DND-41 (cell line): ENCODE data around the gene ZNF208.

Experiments used
- ATAC-seq: fragments of 200-7000 bp; cut with Tn5 transposase; 3 replicates; pipeline ENCODE4 v1.9.1; 2021; ENCODE audit warnings: low read depth; ENCODE audit not compliant: insufficient read depth
- DNase-seq: peaks from one replicate; pipeline ENCODE4 v3.0.0-alpha.2; 2020
- H2AFZ ChIP-seq: 2 replicates; pipeline ENCODE4 v1.6.0; 2012; ENCODE audit warnings: low read depth, low read length
- H3K27ac ChIP-seq: 2 replicates; pipeline ENCODE4 v1.5.1; 2012; ENCODE audit warnings: low read length, inconsistent platforms
- H3K27me3 ChIP-seq: fragments of 200-600 bp; sonication (generic); 2 replicates; pipeline ENCODE4 v1.6.0; 2012; ENCODE audit warnings: low read length, mild to moderate bottlenecking, inconsistent platforms; ENCODE audit not compliant: insufficient read depth, poor library complexity
- H3K36me3 ChIP-seq: 2 replicates; pipeline ENCODE4 v1.5.1; 2012; ENCODE audit warnings: low read length, inconsistent platforms; ENCODE audit not compliant: insufficient read depth
- H3K4me1 ChIP-seq: 2 replicates; pipeline ENCODE4 v1.5.1; 2012; ENCODE audit warnings: mild to moderate bottlenecking, low read length; ENCODE audit not compliant: insufficient read depth
- H3K4me2 ChIP-seq: 2 replicates; pipeline ENCODE4 v1.6.0; 2012; ENCODE audit warnings: mild to moderate bottlenecking, moderate library complexity, low read length, inconsistent platforms; ENCODE audit not compliant: insufficient read depth
- H3K4me3 ChIP-seq, 2 experiments: fragments of 200-600 bp in 1 of 2; shearing (Covaris generic) in 1 of 2; 2 replicates each; pipeline ENCODE4 v1.5.1; 2012 to 2016; ENCODE audit warnings: inconsistent platforms in 2 of 2, low read length in 2 of 2, mild to moderate bottlenecking in 2 of 2, low read depth in 1 of 2, moderate library complexity in 1 of 2
- H3K79me2 ChIP-seq: 2 replicates; pipeline ENCODE4 v1.6.0; 2012; ENCODE audit warnings: low read length, inconsistent platforms; ENCODE audit not compliant: insufficient read depth
- H3K9ac ChIP-seq: 2 replicates; pipeline ENCODE4 v1.6.0; 2012; ENCODE audit warnings: low read depth, mild to moderate bottlenecking, inconsistent platforms, low read length, moderate library complexity
- H3K9me3 ChIP-seq: 2 replicates; pipeline ENCODE4 v1.5.1; 2012; ENCODE audit warnings: low read length, moderate library complexity, mild to moderate bottlenecking, inconsistent platforms; ENCODE audit not compliant: insufficient read depth, severe bottlenecking
- H4K20me1 ChIP-seq: 2 replicates; pipeline ENCODE4 v1.6.0; 2012; ENCODE audit warnings: low read length; ENCODE audit not compliant: insufficient read depth
- EZH2 ChIP-seq: IDR thresholded peaks from 3 replicates; pipeline ENCODE4 v1.6.1; 2012; ENCODE audit warnings: borderline replicate concordance, low read depth, mild to moderate bottlenecking, moderate library complexity, low read length, inconsistent platforms; ENCODE audit not compliant: severe bottlenecking
- TF ChIP-seq, protein P1 (sequence below): IDR thresholded peaks from 2 replicates; pipeline ENCODE4 v1.5.1; 2012; ENCODE audit warnings: borderline replicate concordance, low read length, moderate library complexity, mild to moderate bottlenecking; ENCODE audit not compliant: poor library complexity, severe bottlenecking; ENCODE audit errors: extremely low read depth

The ZNF208 gene

GRCh38 chr19:21940684-21941083 is 70.1 kb downstream of the ZNF208 start:
- TF ChIP-seq EZH2 = no peak
- TF ChIP-seq, protein P1, sequence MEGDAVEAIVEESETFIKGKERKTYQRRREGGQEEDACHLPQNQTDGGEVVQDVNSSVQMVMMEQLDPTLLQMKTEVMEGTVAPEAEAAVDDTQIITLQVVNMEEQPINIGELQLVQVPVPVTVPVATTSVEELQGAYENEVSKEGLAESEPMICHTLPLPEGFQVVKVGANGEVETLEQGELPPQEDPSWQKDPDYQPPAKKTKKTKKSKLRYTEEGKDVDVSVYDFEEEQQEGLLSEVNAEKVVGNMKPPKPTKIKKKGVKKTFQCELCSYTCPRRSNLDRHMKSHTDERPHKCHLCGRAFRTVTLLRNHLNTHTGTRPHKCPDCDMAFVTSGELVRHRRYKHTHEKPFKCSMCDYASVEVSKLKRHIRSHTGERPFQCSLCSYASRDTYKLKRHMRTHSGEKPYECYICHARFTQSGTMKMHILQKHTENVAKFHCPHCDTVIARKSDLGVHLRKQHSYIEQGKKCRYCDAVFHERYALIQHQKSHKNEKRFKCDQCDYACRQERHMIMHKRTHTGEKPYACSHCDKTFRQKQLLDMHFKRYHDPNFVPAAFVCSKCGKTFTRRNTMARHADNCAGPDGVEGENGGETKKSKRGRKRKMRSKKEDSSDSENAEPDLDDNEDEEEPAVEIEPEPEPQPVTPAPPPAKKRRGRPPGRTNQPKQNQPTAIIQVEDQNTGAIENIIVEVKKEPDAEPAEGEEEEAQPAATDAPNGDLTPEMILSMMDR = no peak
- ATAC-seq = no peak
- no peaks in the 10 kb centered on the region for H3K79me2 ChIP-seq
- no peak overlapping the region for H3K27ac ChIP-seq
- DNase-seq = no peak
- no peaks in the 10 kb centered on the region for H4K20me1 ChIP-seq
- H3K36me3 ChIP-seq = no peaks in the 10 kb centered on the region
- H3K9me3 ChIP-seq = peaks cover 8% of the 10 kb centered on the region
- no peak overlapping the region for H3K4me3 ChIP-seq
- H3K4me2 ChIP-seq = no peak overlapping the region
- H2AFZ ChIP-seq = no peak overlapping the region
- H3K4me1 ChIP-seq = no peaks in the 10 kb centered on the region
- no peak overlapping the region for H3K9ac ChIP-seq
- no peaks in the 10 kb centered on the region for H3K27me3 ChIP-seq

- H3K79me2 ChIP-seq = no peaks in the 10 kb centered on the region
- H4K20me1 ChIP-seq = no peaks in the 10 kb centered on the region
- DNase-seq = no peak
- no peak overlapping the region for H2AFZ ChIP-seq
- H3K36me3 ChIP-seq = no peaks in the 10 kb centered on the region
- H3K4me2 ChIP-seq = no peak overlapping the region
- no peak for ATAC-seq
- H3K4me1 ChIP-seq = no peaks in the 10 kb centered on the region
- H3K27me3 ChIP-seq = no peaks in the 10 kb centered on the region
- TF ChIP-seq, protein P1 = no peak
- no peak for TF ChIP-seq EZH2
- no peak overlapping the region for H3K4me3 ChIP-seq
- H3K9me3 ChIP-seq = no peaks in the 10 kb centered on the region
- H3K9ac ChIP-seq = no peak overlapping the region
- H3K27ac ChIP-seq = no peak overlapping the region
Measured at GRCh38 chr19:21934593-21934992, 76.2 kb downstream of the ZNF208 start.

DNA sequence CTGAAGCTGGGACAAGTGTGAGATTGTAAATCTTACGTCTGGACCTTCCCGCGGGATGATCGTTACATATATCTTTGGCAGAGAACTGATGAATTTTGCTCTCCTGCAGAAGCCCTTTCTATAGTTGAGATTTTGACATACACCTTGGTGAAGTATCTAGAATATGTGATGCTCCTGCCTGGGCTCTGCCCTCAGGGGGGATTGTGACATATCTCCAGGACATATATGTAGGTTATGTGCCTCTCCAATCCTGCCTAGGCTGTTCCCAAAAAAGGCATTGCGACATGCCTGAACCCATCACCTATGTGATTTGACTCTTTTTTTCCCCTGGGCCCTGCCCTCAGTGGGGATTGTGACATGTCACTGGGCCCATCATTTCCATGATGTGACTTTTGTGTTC is 76.6 kb downstream of the ZNF208 start:
- Histone ChIP-seq H3K36me3 (no peaks in the 10 kb centered on the region), H3K27ac (no peak overlapping the region), H3K9me3 (no peaks in the 10 kb centered on the region), H2AFZ (no peak overlapping the region), H3K4me3 (no peak overlapping the region), H3K4me1 (no peaks in the 10 kb centered on the region), H3K27me3 (no peaks in the 10 kb centered on the region), H3K79me2 (no peaks in the 10 kb centered on the region), H4K20me1 (no peaks in the 10 kb centered on the region), H3K9ac (no peak overlapping the region), H3K4me2 (no peak overlapping the region)
- TF ChIP-seq, protein P1 = no peak
- no peak for TF ChIP-seq EZH2
- ATAC-seq = no peak
- DNase-seq = no peak

DNA sequence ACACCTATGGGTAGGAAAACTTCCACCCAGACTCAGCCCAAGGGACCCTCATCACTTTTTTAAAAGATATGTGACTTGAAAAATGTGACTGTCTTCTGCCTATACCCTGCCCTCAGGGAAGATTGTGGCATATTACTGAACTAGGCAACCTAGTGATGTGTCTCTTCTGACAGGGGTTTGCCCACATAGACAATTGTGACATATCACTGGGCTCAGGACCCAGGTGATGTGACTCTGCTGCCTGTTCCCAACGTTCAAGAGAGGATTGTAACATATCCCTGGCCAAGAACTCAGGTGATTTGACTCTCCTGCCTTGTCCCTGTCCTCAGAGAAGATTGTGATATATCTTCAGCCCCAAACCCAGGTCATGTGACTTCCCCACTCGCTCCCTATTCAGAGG is 88.5 kb downstream of the ZNF208 start:
- Histone ChIP-seq H4K20me1 (no peaks in the 10 kb centered on the region), H3K79me2 (no peaks in the 10 kb centered on the region), H3K9ac (no peak overlapping the region), H3K4me2 (no peak overlapping the region), H3K27me3 (no peaks in the 10 kb centered on the region), H3K27ac (no peak overlapping the region), H3K4me1 (no peaks in the 10 kb centered on the region), H3K4me3 (no peak overlapping the region), H2AFZ (no peak overlapping the region), H3K9me3 (peaks cover 9% of the 10 kb centered on the region), H3K36me3 (no peaks in the 10 kb centered on the region)
- DNase-seq (no peak), ATAC-seq (no peak)
- TF ChIP-seq EZH2 = no peak
- TF ChIP-seq, protein P1 = no peak
